GM19395 (cell line): ENCODE measurements around the gene NDUFV2.
"Not testable (repeated sequence)": the region's sequence is repeated elsewhere in the genome, so short reads cannot be mapped to it uniquely, and the experiment has no call there.

Source experiments
- ATAC-seq: cut with Tn5 transposase; IDR thresholded peaks from one replicate; pipeline ENCODE4 v1.9.1; 2021; ENCODE audit warnings: mild to moderate bottlenecking, moderate library complexity; ENCODE audit not compliant: unreplicated experiment

Gene NDUFV2

DNA sequence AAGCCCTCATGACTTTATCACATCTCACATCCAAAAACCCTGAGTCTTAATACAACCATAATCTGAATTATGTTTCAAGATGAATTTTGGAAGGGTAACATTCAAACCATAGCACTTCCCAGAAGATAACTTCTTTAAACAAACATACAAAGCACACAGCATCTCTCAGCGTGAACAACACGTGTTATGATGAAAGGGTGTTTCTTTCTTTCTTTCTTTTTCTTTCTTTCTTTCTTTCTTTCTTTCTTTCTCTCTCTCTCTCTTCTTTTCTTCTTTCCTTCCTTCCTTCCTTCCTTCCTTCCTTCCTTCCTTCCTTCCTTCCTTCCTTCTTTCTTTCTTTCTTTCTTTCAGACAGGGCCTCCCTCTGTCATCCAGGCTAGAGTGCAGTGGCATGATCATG is 13.8 kb upstream of the NDUFV2 start:
- not testable (repeated sequence) for ATAC-seq

DNA sequence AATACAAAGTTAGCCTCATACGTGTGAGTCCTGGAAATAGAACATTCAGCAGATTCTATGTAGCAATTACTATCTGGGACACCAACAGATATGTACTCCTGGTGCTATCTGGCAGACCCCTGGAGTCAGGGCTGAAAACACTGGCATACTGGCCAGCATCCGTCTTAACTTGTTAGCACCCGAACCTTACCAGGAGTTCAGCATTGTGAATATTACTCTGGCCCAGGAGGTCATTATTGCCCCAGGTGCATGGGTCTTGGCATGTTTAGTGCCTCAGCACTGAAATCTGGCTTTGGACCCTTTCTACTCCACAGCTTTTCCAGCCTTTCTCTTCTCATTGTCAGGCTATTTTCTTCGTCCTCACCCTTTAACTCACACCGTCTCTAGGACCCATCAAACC is 11.9 kb upstream of the NDUFV2 start:
- no peak for ATAC-seq

DNA sequence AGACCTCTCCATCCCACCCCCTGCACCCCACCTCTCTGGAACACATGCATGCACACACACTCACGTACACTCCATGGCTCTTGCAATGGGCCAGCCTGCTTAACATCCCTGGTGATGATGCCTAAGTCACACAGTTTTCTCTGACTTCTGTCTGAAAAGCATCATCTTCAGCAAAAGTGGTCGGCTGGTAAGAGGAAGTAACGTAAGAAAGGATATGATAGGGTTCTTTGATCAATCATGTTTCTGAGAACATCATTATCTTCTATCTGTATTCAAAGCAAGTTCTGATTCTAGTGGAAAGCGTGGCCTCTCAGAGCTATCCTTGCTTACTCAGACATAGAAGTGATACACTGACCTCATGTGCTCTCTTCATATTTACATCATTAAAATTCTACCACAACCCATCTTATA is 11.4 kb upstream of the NDUFV2 start:
- ATAC-seq: no peak

DNA sequence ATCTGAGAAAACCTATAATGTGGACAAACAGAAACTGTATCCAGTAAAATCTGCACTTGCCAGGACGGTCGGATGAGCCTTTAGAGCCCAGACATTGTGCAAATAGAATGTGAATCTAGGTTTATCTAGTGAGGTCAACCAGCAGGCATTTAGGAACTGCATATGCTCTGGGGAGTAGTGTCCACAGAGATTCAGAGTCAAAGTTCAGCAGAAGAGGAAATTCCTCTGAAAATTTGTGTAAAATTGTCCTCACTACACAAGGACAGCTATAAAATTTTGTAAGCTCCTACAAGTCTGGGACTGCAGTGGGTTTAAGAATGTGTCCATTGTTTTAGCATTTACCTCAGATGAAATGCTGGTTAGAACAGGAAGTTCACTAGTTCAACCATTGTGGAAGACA is 9.8 kb upstream of the NDUFV2 start:
- no peak for ATAC-seq

DNA sequence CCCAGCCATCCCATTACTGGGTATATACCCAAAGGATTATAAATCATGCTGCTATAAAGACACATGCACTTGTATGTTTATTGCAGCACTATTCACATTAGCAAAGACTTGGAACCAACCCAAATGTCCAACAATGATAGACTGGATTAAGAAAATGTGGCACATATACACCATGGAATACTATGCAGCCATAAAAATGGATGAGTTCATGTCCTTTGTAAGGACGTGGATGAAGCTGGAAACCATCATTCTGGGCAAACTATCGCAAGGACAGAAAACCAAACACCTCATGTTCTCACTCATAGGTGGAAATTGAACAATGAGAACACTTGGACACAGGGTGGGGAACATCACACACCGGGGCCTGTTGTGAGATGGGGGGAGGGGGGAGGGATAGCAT is 9.4 kb upstream of the NDUFV2 start:
- ATAC-seq: not testable (repeated sequence)

DNA sequence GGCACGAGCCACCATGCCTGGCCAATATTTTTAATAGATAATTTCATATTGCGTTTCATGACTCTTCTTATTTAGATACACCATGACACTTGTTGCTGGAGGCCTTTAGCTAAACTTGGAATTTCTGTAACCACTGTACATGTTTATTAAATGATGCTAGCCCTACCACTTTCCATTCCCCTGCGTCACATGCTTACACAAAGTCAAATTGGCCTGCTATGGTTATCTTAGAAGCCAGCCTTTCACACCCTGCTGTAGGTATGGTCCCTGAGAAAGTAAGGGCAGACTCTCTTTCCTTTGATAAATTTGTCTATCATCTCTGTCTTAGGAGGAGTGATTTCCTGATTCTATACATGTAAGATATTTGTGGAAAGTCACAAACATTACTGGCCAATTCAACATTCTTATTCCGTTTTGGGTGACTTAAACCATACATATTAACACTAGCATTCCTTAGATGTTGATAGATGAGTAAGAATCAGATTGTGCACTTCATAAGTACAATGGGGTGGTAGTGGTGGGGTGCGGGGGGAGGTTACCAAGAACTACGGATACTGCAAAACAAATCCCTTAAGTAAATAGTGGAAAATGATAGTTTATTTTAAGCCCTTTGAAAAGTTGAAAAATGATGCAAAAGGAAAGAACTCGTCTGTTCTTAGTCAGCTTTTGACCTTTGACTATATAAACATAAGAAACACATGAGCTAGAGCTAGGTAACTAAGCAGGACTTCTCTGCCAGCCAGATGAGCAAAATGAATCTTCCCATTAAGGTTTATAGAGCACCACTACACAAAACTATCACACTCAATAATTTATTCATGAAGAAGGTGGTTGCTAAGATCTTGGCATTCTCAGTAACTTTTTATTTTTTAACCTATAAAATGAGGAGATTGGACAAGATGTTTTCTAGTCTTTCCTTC is 7.9 kb upstream of the NDUFV2 start:
- ATAC-seq: no peak

DNA sequence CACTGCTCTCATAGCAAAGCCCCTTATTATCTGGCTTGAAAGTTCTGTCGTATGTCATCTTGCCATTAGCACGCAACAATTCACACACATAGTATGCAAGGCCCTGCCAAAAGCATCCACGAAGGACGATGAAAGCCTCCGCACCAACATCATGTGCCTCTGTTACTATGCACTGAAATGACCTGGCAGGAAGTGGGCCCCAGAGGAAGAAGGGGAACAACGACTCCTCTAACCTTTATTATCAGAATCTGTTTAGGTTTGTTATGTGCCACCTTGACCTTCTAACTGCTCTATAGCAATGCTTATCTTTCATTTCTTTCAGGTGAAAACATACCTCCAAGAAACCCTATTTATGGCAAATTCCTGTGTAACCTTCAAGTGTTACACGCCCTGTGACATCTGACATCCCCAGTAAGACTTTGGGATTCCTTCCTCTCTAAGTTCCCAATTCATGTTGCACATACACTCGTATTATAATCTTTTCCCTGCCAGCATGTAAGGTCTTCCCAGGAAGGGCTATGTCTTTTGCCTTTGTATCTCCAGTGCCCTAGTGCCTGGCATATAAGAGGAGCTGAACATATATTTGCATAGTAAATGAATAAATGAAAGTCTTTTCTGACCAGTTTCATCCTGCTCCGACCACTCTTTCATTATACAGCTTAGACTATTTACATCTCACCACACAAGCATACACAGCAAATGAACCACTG is 7.0 kb upstream of the NDUFV2 start:
- ATAC-seq: peak; percentile 92

DNA sequence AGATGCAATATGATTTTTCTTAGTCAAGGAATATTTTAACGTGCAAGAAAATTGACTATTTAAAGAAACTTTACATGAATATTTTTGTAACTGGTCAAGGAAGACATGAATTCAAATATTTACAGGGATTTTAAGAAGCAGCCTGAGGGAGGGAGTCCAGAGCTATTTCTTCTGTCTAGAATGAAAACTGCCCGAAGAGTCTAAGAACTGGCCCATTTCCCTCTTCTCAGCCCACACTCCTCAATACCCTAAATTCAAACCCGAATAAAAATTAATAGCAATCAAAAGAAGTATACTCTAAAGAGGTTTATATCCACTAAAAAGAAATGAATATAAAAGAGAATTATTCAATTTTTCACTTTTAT is 6.5 kb upstream of the NDUFV2 start:
- no peak for ATAC-seq

DNA sequence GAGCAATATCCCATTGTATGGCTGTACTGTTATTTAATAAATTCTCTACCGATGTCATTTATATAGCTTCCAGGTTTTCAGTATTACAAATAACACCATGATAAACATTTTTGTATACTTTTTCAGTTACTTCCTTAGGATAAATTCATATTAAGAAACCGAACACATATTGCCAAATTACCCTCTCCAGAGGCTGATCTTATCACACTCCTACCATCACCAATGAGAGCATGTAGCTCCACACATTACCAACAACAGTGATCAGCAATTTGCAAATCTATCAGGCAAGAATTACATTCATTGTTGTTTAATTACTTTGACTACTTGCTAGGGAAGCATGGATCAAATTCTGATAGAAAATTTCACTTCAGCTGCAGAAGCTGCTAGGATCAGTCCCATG is 5.8 kb upstream of the NDUFV2 start:
- no peak for ATAC-seq

DNA sequence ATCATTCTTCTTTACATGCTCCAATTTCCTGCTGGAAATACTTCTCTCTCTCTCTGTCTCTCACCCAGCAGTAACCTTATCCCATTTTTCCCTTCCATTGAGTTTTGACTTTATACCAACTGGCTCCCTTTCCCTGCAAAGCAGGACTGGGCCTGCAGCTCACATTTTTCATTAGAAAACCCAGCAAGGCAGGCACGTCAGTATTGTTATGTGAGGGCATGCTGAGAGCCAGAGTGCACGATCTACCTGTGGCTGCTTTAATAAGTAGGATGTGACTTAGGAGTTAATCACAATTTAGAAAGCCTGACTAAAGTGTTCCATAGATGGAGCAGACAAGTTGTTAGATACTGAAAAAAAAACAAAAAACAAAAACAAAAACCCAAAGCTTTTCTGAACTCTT is 5.2 kb upstream of the NDUFV2 start:
- ATAC-seq: no peak

DNA sequence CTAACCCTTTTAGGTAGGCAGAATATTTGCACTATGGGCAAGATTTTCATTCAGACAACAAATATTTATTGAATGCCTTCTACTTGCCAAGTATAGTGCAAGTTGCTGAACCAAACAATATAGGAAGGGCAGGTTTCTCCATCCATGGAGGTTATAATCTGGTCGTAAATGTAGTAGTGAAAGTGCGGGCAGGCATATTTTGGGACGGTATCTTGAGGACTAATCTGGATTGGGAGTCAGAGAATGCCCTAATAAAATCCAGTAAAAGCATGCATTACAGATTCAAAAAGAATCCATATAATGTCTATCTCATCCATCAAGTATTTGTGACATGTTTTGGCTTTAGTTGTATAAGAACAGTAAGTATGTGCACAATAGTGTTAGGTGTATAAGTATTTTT is 1.7 kb upstream of the NDUFV2 start:
- no peak for ATAC-seq

DNA sequence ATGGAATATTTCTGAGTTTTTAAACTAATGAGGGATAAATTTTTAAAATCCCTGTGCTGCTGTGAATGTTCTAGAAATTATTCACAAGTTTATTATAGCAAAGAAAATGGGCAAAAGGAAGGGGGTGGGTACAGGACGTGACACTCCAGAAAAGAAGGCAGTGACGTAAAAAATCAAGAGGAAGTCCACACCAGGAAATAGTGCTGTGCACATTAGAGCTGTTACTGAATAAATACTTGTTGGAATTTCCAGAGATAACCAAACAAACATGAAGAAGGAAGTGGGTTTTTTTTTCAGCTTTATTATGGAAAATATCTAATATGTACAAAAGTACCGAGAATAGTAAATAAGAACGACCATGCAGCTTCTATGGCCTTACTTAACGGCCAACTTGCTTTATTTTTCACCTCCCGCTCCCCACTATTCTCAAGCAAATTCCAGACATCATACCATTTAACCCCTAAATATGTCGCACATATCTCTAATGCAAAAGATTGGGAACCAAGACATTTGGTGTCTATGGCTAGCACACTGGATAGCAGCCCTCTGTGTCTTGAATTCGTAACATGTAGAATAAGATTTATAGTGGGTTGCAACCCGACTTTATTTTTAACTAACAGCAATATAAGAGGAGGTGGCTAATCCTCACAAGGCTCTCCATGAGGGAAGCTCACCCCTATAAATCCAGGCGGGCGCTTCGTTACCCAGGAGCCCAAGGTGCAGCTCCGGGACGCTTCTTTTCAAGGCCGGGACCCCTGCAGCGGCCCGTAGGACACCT is 580 bp upstream of the NDUFV2 start:
- peak; percentile 19 for ATAC-seq

DNA sequence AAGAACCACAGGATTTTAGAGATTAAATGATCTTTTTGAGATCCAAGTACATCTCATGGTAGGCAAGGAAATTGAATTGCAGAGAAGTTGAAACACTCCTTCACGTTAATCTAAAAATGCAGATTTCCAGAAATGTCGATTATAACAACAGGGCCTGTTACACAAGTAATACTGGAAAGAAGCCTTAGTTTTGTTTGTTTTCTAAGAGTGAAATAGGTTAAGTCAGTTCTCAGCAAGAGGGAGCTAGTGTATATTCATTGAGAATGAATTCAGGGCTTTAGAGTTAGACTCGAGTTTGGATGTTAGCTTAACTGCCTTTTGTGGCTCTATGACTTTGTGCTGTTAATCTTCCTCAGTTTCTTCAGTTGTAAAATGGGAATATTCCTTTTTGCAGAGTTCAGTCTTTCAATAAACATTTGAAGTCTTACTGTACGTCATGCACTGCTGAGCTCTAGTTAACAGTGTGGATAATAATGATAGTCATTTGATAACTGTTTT is 926 bp downstream of the NDUFV2 start:
- no peak for ATAC-seq

DNA sequence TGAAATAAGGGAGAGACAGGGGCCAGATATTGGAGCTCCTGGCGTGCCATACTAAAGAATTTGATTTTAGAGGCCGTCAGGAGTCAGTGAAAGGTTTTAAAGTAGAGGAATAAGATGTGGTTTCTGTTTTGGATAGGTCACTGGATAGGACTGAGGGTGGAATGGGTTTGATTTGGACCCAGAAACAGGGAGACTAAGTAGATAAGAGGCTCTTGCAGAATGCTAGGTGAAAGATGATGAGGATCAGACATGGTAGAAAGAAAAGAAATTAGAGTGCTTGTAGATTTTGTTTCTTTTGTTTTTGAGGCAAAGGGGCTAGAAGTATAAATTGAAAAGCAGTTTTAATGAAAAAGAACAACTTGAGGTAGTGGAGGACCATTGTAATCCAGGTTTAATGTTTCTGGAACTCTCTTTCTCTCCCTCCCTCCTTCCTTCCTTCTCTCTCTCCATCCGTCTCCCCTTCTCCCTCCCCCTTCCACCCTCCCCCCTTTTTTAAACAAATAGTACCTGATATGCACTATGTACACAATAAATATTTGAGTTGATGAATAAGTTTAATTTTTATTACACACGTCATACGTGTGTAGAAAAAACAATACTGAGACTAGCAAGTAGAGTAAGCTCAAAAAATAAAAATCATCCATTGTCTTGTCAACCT is 1.9 kb downstream of the NDUFV2 start:
- ATAC-seq: no peak

DNA sequence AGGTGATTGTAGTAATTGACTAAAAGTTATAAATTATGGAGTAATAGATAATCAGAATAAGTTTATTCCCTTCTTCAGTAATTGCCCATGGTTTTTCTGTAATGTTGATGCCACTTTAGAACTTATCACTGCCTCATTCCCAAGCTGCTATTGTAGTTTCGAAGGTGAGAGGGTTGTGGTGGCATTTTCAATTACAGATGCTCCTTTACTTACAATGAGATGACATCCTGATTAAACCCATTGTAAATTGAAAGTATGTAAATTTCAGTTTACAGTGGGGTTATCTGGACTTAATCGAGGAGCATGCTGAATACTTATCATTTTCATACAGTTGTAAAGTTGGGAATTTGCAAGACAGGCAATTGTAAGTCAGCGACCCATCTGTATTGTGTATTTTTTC is 2.9 kb downstream of the NDUFV2 start:
- ATAC-seq: no peak

DNA sequence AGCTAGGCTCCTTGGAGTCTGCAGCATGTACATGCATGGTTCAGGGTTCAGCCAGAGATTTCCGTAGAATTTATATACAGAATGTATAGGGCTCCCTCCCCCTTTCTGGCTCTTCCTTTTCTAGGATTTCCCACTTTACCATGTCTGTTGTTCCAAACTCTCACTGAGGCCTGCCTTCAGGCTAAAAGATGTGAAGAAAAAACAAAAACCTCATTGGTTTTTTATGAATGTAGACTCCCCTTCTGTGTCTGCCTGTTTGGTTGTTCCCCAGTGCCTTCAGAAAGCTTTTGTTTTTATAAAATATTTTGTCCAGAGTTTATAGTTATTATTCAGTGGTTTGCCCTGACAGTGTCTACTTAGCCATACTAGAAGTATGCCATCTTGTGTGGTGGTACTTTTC is 3.6 kb downstream of the NDUFV2 start:
- no peak for ATAC-seq

DNA sequence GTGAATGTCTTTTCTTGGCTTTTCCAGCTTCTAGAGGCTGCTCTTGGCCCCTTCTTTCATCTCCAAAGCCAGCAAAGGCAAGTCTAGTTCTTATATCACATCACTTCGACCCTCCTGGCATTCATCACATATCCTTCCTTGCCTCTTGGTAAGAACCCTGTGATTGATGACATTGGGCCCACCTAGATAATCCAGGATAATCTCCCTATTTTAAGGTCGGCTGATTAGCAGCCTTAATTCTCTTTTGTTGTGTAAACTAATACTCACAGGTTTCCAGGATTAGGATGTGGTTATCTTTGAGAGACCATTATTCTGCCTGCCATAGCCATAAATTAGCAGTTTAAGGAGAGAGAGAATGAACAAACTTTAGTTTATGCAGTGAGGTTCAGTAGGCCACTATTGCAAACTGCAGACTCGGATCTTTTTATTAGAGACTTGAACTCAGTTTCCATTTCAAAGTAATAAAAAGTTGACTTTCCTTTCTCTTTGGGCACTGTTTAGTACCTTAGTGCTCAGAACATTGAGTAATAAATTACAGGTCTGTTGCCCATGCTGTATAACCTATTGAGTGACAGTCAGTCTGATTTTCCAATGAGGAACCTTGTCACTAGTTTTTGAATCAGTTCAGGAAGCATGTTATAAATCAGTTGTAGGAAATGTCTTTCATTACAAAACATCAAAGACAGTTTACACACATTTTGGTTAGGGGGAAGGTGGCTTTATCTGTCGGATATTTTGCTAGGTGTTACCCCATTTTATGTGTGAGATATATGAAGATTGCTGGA is 4.5 kb downstream of the NDUFV2 start:
- no peak for ATAC-seq

DNA sequence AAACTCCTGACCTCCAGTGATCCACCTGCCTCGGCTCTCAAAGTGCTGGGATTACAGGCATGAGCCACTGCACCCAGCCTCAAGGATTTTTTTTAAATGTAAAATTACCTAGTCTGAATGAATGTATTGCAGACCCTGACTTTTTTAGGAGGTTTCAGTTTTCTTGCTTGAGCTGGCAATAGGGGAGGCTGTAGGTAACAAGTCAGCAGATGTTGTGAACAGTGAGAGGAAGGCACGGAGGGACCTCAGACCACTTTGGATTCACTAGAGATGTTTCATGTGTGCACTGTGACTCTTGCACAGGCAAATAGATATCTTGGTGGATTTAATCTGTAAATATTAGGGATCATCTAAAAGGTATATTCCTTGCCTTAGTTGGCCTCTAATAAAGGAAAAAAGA is 6.4 kb downstream of the NDUFV2 start:
- no peak for ATAC-seq

DNA sequence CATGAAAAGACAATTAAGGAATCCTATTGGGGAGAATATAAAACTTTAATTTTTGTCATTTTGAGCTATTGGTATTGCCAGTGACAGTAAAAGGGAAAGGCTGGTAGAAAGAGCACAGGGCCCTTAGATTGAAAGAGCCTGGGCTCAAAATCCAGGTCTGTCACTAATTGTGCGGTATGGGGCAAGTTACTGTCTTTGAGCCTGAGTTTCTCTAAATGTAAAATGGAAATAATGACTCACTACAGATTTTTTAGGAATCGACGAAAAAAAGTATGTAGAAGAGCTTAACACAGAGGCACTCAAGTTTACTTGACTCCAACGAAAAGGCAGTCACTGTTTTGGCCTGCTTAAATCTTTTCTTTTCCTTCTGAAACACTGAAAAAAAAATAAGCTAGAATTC is 7.0 kb downstream of the NDUFV2 start:
- no peak for ATAC-seq

DNA sequence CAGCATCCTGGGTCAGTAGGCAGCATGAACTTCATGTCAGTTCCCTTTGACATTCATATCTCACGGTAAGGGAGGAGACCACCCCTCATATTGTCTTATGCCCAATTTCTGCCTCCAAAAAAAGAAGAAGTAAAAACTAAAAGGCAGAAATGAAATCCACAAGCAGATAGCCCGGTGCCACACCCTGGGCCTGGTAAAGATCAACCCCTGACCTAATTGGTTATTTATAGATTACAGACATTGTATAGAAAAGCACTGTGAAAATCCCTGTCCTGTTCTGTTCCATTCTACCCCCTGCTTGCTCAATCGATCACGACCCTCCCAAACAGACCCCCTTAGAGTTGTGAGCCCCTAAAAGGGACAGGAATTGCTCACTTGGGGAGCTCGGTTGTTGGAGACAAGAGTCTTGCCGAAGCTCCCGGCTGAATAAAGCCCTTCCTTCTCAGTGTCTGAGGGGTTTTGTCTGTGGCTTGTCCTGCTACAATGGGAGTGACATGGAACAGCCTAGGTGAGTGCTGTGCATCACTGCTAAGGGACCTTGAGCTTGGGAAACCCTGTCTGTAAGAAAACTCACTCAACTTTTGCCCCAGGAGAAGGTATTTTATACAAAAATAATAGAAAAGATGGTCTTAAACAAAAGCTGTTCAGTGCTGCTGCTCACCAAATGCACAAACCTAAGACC is 11.1 kb downstream of the NDUFV2 start:
- no peak for ATAC-seq
